Measurements from ENCODE around the gene COQ10A.
A peak's percentile ranks its signal among the peaks of the same experiment; 100 is the strongest.

GRCh38 chr12:56296295-56296694 is 29.6 kb downstream of the COQ10A start:
- TF ChIP-seq EZH2 (IDR thresholded peaks at IDR 0.05; ENCODE audit: borderline replicate concordance, control insufficient read depth, low read depth, low read length) (no peak), ZBTB33 (IDR thresholded peaks at IDR 0.05) (no peak), CBX3 (IDR thresholded peaks at IDR 0.05; ENCODE audit: borderline replicate concordance, low read depth) (no peak), CTCF (IDR thresholded peaks at IDR 0.05 in 2 of 3, conservative IDR thresholded peaks at IDR 0.05 in 1 of 3; ENCODE audit: control insufficient read depth in 2 of 3, extremely low read depth in 1 of 3, insufficient read depth in 1 of 3, low read depth in 3 of 3, low read length in 3 of 3) (no peak), POLR2A (IDR thresholded peaks at IDR 0.05; ENCODE audit: low read depth, low read length) (no peak), BHLHE40 (IDR thresholded peaks at IDR 0.05; ENCODE audit: borderline replicate concordance in 1 of 2, low read depth in 2 of 2, low read length in 1 of 2) (peak in 1 of 2 experiments; percentile 40; a peak in 1 of 4 replicates), MXI1 (IDR thresholded peaks at IDR 0.05; ENCODE audit: low read depth, low read length) (no peak), CREB1 (IDR thresholded peaks at IDR 0.05; ENCODE audit: low read depth) (no peak), YY1 (IDR thresholded peaks at IDR 0.05; ENCODE audit: low read depth, low read length) (no peak), ATF2 (IDR thresholded peaks at IDR 0.05; ENCODE audit: low read length) (no peak), POLR2AphosphoS5 (IDR thresholded peaks at IDR 0.05; ENCODE audit: low read length) (no peak; the same call in 1 of the 2 replicates)
- TF ChIP-seq, protein P1, sequence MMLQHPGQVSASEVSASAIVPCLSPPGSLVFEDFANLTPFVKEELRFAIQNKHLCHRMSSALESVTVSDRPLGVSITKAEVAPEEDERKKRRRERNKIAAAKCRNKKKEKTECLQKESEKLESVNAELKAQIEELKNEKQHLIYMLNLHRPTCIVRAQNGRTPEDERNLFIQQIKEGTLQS (IDR thresholded peaks at IDR 0.05; ENCODE audit: borderline replicate concordance, extremely low read depth, low read depth, low read length), result no peak
- TF ChIP-seq, protein P2, sequence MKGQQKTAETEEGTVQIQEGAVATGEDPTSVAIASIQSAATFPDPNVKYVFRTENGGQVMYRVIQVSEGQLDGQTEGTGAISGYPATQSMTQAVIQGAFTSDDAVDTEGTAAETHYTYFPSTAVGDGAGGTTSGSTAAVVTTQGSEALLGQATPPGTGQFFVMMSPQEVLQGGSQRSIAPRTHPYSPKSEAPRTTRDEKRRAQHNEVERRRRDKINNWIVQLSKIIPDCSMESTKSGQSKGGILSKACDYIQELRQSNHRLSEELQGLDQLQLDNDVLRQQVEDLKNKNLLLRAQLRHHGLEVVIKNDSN (IDR thresholded peaks at IDR 0.05; ENCODE audit: borderline replicate concordance, extremely low read length, insufficient read depth, low read depth, low read length), result no peak
- TF ChIP-seq, protein P3, sequence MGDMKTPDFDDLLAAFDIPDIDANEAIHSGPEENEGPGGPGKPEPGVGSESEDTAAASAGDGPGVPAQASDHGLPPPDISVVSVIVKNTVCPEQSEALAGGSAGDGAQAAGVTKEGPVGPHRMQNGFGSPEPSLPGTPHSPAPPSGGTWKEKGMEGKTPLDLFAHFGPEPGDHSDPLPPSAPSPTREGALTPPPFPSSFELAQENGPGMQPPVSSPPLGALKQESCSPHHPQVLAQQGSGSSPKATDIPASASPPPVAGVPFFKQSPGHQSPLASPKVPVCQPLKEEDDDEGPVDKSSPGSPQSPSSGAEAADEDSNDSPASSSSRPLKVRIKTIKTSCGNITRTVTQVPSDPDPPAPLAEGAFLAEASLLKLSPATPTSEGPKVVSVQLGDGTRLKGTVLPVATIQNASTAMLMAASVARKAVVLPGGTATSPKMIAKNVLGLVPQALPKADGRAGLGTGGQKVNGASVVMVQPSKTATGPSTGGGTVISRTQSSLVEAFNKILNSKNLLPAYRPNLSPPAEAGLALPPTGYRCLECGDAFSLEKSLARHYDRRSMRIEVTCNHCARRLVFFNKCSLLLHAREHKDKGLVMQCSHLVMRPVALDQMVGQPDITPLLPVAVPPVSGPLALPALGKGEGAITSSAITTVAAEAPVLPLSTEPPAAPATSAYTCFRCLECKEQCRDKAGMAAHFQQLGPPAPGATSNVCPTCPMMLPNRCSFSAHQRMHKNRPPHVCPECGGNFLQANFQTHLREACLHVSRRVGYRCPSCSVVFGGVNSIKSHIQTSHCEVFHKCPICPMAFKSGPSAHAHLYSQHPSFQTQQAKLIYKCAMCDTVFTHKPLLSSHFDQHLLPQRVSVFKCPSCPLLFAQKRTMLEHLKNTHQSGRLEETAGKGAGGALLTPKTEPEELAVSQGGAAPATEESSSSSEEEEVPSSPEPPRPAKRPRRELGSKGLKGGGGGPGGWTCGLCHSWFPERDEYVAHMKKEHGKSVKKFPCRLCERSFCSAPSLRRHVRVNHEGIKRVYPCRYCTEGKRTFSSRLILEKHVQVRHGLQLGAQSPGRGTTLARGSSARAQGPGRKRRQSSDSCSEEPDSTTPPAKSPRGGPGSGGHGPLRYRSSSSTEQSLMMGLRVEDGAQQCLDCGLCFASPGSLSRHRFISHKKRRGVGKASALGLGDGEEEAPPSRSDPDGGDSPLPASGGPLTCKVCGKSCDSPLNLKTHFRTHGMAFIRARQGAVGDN (IDR thresholded peaks at IDR 0.05), result no peak
